Measurements from ENCODE around the gene ACSF3. TPM values are rescaled to one million over a fixed set of nuclear protein-coding genes. Genes with fewer than 3 reads are reported as not detected.

Gene ACSF3
- total and polyA plus RNA-seq, 2 donors (not counting 1 experiment from before 2014, with no cell fraction given), result 45.2 to 113 TPM

GRCh38 chr16:89193576-89194293 is 100.1 kb downstream of the ACSF3 start:
- WGBS (ENCODE audit: insufficient coverage), result 89% methylated on average over 35 of the region's 38 CpGs
- H3K4me1 Mint-ChIP-seq, result peaks cover 3% of the 10 kb centered on the region
- Histone ChIP-seq H3K27ac (ENCODE audit: low read length in 2 of 2) (no peak overlapping the region), H3K36me3 (replicated peaks in 1 of 2; ENCODE audit: control extremely low read depth in 1 of 2, control insufficient read depth in 1 of 2, extremely low read depth in 1 of 2, insufficient read depth in 2 of 2, low read length in 1 of 2) (no peaks in the 10 kb centered on the region), H3K27me3 (replicated peaks in 1 of 4; ENCODE audit: control extremely low read depth in 1 of 4, control insufficient read depth in 3 of 4, insufficient read depth in 4 of 4, low read length in 3 of 4) (peaks cover 0 to 19% (median 0%) of the 10 kb centered on the region in 4 experiments), H3K4me2 (replicated peaks; ENCODE audit: low read depth, low read length, poor library complexity, severe bottlenecking) (peak overlapping the region; percentile 94), H3K9me3 (ENCODE audit: control extremely low read depth in 1 of 3, control insufficient read depth in 2 of 3, insufficient read depth in 1 of 3, low read length in 2 of 3) (peaks cover 0 to 6% (median 0%) of the 10 kb centered on the region in 3 donors), H3K4me1 (ENCODE audit: control insufficient read depth in 2 of 2, insufficient read depth in 2 of 2, low read length in 2 of 2) (no peaks in the 10 kb centered on the region), H4K20me1 (ENCODE audit: control insufficient read depth, insufficient read depth, low read length, poor library complexity, severe bottlenecking) (no peaks in the 10 kb centered on the region), H3K9ac (ENCODE audit: low read length) (no peak overlapping the region), H2AFZ (ENCODE audit: insufficient read depth, low read depth, low read length, poor library complexity, severe bottlenecking) (no peak overlapping the region), H3K79me2 (ENCODE audit: control insufficient read depth, insufficient read depth, low read length) (no peaks in the 10 kb centered on the region), H3K4me3 (ENCODE audit: control extremely low read depth in 1 of 5, extremely low read depth in 1 of 5, insufficient read depth in 1 of 5, low read depth in 2 of 5, low read length in 4 of 5) (no peak overlapping the region)
- CTCF ChIA-PET, result no interaction called here
- POLR2A ChIA-PET, result interaction anchor here (0.6 kb wide), 2 partner anchors 100 to 391 kb away, joined by 3 to 5 read pairs; partner anchors contain the start of gene ACSF3
- DNase-seq (peak; percentile 32), ATAC-seq (ENCODE audit: low read depth) (no peak)
- H3K9me3 Mint-ChIP-seq (ENCODE audit: insufficient read depth), result no peaks in the 10 kb centered on the region
- no peak overlapping the region for H3K4me3 Mint-ChIP-seq
- TF ChIP-seq, protein P1, sequence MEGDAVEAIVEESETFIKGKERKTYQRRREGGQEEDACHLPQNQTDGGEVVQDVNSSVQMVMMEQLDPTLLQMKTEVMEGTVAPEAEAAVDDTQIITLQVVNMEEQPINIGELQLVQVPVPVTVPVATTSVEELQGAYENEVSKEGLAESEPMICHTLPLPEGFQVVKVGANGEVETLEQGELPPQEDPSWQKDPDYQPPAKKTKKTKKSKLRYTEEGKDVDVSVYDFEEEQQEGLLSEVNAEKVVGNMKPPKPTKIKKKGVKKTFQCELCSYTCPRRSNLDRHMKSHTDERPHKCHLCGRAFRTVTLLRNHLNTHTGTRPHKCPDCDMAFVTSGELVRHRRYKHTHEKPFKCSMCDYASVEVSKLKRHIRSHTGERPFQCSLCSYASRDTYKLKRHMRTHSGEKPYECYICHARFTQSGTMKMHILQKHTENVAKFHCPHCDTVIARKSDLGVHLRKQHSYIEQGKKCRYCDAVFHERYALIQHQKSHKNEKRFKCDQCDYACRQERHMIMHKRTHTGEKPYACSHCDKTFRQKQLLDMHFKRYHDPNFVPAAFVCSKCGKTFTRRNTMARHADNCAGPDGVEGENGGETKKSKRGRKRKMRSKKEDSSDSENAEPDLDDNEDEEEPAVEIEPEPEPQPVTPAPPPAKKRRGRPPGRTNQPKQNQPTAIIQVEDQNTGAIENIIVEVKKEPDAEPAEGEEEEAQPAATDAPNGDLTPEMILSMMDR (IDR thresholded peaks at IDR 0.05), result no peak
- TF ChIP-seq EZH2 (IDR thresholded peaks at IDR 0.05; ENCODE audit: borderline replicate concordance, insufficient read depth, low read depth, low read length, poor library complexity, severe bottlenecking), result no peak
- no peaks in the 10 kb centered on the region for H3K27me3 Mint-ChIP-seq
- no peak overlapping the region for H3K27ac Mint-ChIP-seq
- intact Hi-C loops (cut with micrococcal nuclease), result no loop called here

Data from B cell (primary cell).